LNCAP (cell line): ENCODE results near the gene IRF2BP2.

Source experiments
- CTCF ChIP-seq: fragments of 450-650 bp; IDR thresholded peaks from 2 replicates; pipeline ENCODE4 v1.5.1; 2017; ENCODE audit warnings: mild to moderate bottlenecking

IRF2BP2 gene

GRCh38 chr1:234609691-234610042, 311 bp downstream of the IRF2BP2 start:
- TF ChIP-seq CTCF = no peak

GRCh38 chr1:234608911-234609690, 877 bp downstream of the IRF2BP2 start:
- TF ChIP-seq CTCF = no peak

GRCh38 chr1:234608025-234608910, 1.7 kb downstream of the IRF2BP2 start:
- no peak for TF ChIP-seq CTCF

GRCh38 chr1:234607109-234608024, 2.6 kb downstream of the IRF2BP2 start:
- TF ChIP-seq CTCF = no peak; the same call in 1 of the 2 replicates

- TF ChIP-seq CTCF = no peak
Observed at GRCh38 chr1:234606784-234607108, 3.2 kb downstream of the IRF2BP2 start.

- peak; percentile 18; the same call in 1 of the 2 replicates for TF ChIP-seq CTCF
Observed at GRCh38 chr1:234605983-234606783, 3.8 kb downstream of the IRF2BP2 start.
